Colonic mucosa (tissue), 4 donors: ENCODE measurements around the gene SEL1L2. TPM values are rescaled to one million over a fixed set of nuclear protein-coding genes. Genes with fewer than 3 reads are reported as not detected.
"Not testable (repeated sequence)": the region's sequence is repeated elsewhere in the genome, so short reads cannot be mapped to it uniquely, and the experiment has no call there.

Source experiments
- DNase-seq: peaks from one replicate; pipeline ENCODE4 v3.0.0-alpha.2; 2020
- H3K27ac ChIP-seq: fragments of 200-600 bp; one replicate; pipeline ENCODE4 v1.8.0; 2021
- H3K27me3 ChIP-seq: fragments of 200-600 bp; one replicate; pipeline ENCODE4 v1.8.0; 2021
- H3K36me3 ChIP-seq: fragments of 200-600 bp; one replicate; pipeline ENCODE4 v1.8.0; 2021
- H3K4me1 ChIP-seq: fragments of 200-600 bp; one replicate; pipeline ENCODE4 v1.8.0; 2021; ENCODE audit warnings: mild to moderate bottlenecking
- H3K4me3 ChIP-seq: fragments of 200-600 bp; one replicate; pipeline ENCODE4 v1.8.0; 2021
- H3K9ac ChIP-seq, 2 donors: one replicate each; pipeline ENCODE4 v1.7.0; 2013; ENCODE audit warnings: control low read depth in 2 of 2, low read depth in 2 of 2, low read length in 2 of 2
- H3K9me3 ChIP-seq: fragments of 200-600 bp; one replicate; pipeline ENCODE4 v1.8.0; 2021
- CTCF ChIP-seq: fragments of 200-600 bp; IDR thresholded peaks from one replicate; pipeline ENCODE4 v1.8.0; 2022; ENCODE audit warnings: antibody characterized with exemption, mild to moderate bottlenecking
- intact Hi-C: fragments of 100-400 bp; cut with DNase I; formaldehyde crosslinking; loops from one replicate; pipeline ENCODE4 v1.14.1; 2022
- total RNA-seq, 2 donors: library from RNA; stranded (reverse); fragmentation: NEBNext Ultra II Directional in 1 of 2; extraction: Animal tissue kit (Norgen Biotek cat#: 25700) in 1 of 2; gene quantifications; one replicate each; pipeline ENCODE4 v1.2.1, GENCODE V29; 2021
- donor health status: healthy.
- donor health status: DM: no; HTN: no; CAD: no.
- donor health status: DM: no; HTN: no; CAD: no.

Gene SEL1L2
- total RNA-seq, 2 donors from 2014 or later, result not detected

- no peak for DNase-seq
- TF ChIP-seq CTCF, result no peak
- H3K9me3 ChIP-seq, result no peaks in the 10 kb centered on the region
- no peaks in the 10 kb centered on the region for H3K36me3 ChIP-seq
- H3K27ac ChIP-seq, result no peak overlapping the region
- intact Hi-C loops, result no loop called here
- H3K4me1 ChIP-seq, result no peaks in the 10 kb centered on the region
- no peak overlapping the region for H3K9ac ChIP-seq
- H3K4me3 ChIP-seq, result no peak overlapping the region
- no peaks in the 10 kb centered on the region for H3K27me3 ChIP-seq
Observed at GRCh38 chr20:14005996-14006395, 15.6 kb upstream of the SEL1L2 start.

- DNase-seq, result no peak
- Histone ChIP-seq H3K9me3 (no peaks in the 10 kb centered on the region), H3K36me3 (no peaks in the 10 kb centered on the region), H3K9ac (no peak overlapping the region), H3K4me1 (no peaks in the 10 kb centered on the region), H3K27ac (no peak overlapping the region), H3K27me3 (no peaks in the 10 kb centered on the region), H3K4me3 (no peak overlapping the region)
- intact Hi-C loops, result no loop called here
- TF ChIP-seq CTCF, result no peak
Observed at GRCh38 chr20:14000917-14001316, 10.5 kb upstream of the SEL1L2 start.

GRCh38 chr20:13996265-13996664, 5.9 kb upstream of the SEL1L2 start:
- Histone ChIP-seq H3K36me3 (no peaks in the 10 kb centered on the region), H3K27ac (no peak overlapping the region), H3K9me3 (no peaks in the 10 kb centered on the region), H3K4me1 (no peaks in the 10 kb centered on the region), H3K9ac (peak overlapping the region; percentile 39 to 70), H3K4me3 (peak overlapping the region; percentile 66), H3K27me3 (no peaks in the 10 kb centered on the region)
- TF ChIP-seq CTCF, result no peak
- intact Hi-C loops, result no loop called here
- peak; percentile 36 for DNase-seq

GRCh38 chr20:13995841-13996240, 5.4 kb upstream of the SEL1L2 start:
- intact Hi-C loops, result no loop called here
- H3K36me3 ChIP-seq, result no peaks in the 10 kb centered on the region
- H3K9ac ChIP-seq, result peak overlapping the region; percentile 39 to 70
- no peak for TF ChIP-seq CTCF
- H3K9me3 ChIP-seq, result no peaks in the 10 kb centered on the region
- no peaks in the 10 kb centered on the region for H3K4me1 ChIP-seq
- H3K27ac ChIP-seq, result peak overlapping the region; percentile 60
- peak overlapping the region; percentile 66 for H3K4me3 ChIP-seq
- no peaks in the 10 kb centered on the region for H3K27me3 ChIP-seq
- DNase-seq, result peak; percentile 62

GRCh38 chr20:13995086-13995665, 4.8 kb upstream of the SEL1L2 start, which contains the start of gene MACROD2:
Gene MACROD2 (plus strand): TSS chr20:13995516.
- Histone ChIP-seq H3K9ac (peak within 1 kb of the TSS; percentile 39 to 70), H3K27ac (peak within 1 kb of the TSS; percentile 60), H3K9me3 (no peaks in the 10 kb centered on the region), H3K4me3 (peak within 1 kb of the TSS; percentile 66), H3K4me1 (no peaks in the 10 kb centered on the region), H3K36me3 (no peaks in the 10 kb centered on the region), H3K27me3 (no peaks in the 10 kb centered on the region)
- intact Hi-C loops, result no loop called here
- no peak for TF ChIP-seq CTCF
- peak; percentile 96 for DNase-seq

- DNase-seq, H3K27ac ChIP-seq, H3K36me3 ChIP-seq, H3K4me3 ChIP-seq, H3K4me1 ChIP-seq, H3K9me3 ChIP-seq, intact Hi-C loops, H3K27me3 ChIP-seq, H3K9ac ChIP-seq: not testable (repeated sequence)
Observed at GRCh38 chr20:13991955-13992354, 1.5 kb upstream of the SEL1L2 start.
